LNCaP clone FGC (cell line): Measurements from ENCODE around the gene UBQLN4.

Experiments used
- DNase-seq: peaks from one replicate; pipeline ENCODE4 v3.0.0-alpha.2; 2011; ENCODE audit warnings: low read depth
- H3K4me3 ChIP-seq: 2 replicates; pipeline ENCODE4 v1.5.1; 2011; ENCODE audit warnings: mild to moderate bottlenecking, low read depth, low read length, control low read depth
- CTCF ChIP-seq: IDR thresholded peaks from 2 replicates; pipeline ENCODE4 v1.5.1; 2012; ENCODE audit warnings: mild to moderate bottlenecking; ENCODE audit not compliant: control insufficient read depth, insufficient read depth; ENCODE audit errors: extremely low read depth

Gene UBQLN4

GRCh38 chr1:156080863-156081179 lies 27.2 kb upstream of the UBQLN4 start:
- H3K4me3 ChIP-seq = peak overlapping the region; percentile 84
- DNase-seq = no peak
- TF ChIP-seq CTCF = no peak

GRCh38 chr1:156080241-156080862 lies 26.8 kb upstream of the UBQLN4 start:
- H3K4me3 ChIP-seq = peak overlapping the region; percentile 84
- TF ChIP-seq CTCF = no peak
- no peak for DNase-seq

- TF ChIP-seq CTCF = no peak
- no peak for DNase-seq
- H3K4me3 ChIP-seq = no peak overlapping the region
Observed at GRCh38 chr1:156079762-156080161, 26.2 kb upstream of the UBQLN4 start.

GRCh38 chr1:156078728-156079127 lies 25.1 kb upstream of the UBQLN4 start:
- DNase-seq = no peak
- H3K4me3 ChIP-seq = no peak overlapping the region
- TF ChIP-seq CTCF = no peak

- H3K4me3 ChIP-seq = no peak overlapping the region
- no peak for DNase-seq
- TF ChIP-seq CTCF = no peak
Observed at GRCh38 chr1:156077430-156077760, 23.8 kb upstream of the UBQLN4 start.

GRCh38 chr1:156076609-156077429 lies 23.2 kb upstream of the UBQLN4 start:
- DNase-seq = no peak
- no peak for TF ChIP-seq CTCF
- no peak overlapping the region for H3K4me3 ChIP-seq

GRCh38 chr1:156075775-156076204 lies 22.2 kb upstream of the UBQLN4 start:
- no peak for TF ChIP-seq CTCF
- H3K4me3 ChIP-seq = no peak overlapping the region
- DNase-seq = no peak
